Stomach (tissue), 4 donors: ENCODE measurements around the gene MRPL28.

Source experiments
- CTCF ChIP-seq, 7 experiments: fragments of 450-650 bp in 4 of 7; fragments of 200-600 bp in 3 of 7; sonication (generic) in 3 of 7; IDR thresholded peaks; one replicate each; pipeline ENCODE4 v1.5.1; 2016 to 2019; ENCODE audit warnings: antibody characterized with exemption in 7 of 7, control low read depth in 2 of 7, mild to moderate bottlenecking in 1 of 7
- EP300 ChIP-seq: sonication (generic); formaldehyde crosslinking; IDR thresholded peaks from one replicate; pipeline ENCODE4 v1.6.1; 2017; ENCODE audit warnings: antibody characterized with exemption
- POLR2A ChIP-seq, 4 donors: fragments of 450-650 bp; IDR thresholded peaks; one replicate each; pipeline ENCODE4 v1.6.1; 2016; ENCODE audit warnings: antibody characterized with exemption in 4 of 4, control low read depth in 2 of 4, mild to moderate bottlenecking in 1 of 4, moderate library complexity in 1 of 4
- POLR2AphosphoS5 ChIP-seq, 3 donors: sonication (generic); formaldehyde crosslinking; IDR thresholded peaks; one replicate each; pipeline ENCODE4 v1.6.1; 2016; ENCODE audit warnings: antibody characterized with exemption in 3 of 3

DNA sequence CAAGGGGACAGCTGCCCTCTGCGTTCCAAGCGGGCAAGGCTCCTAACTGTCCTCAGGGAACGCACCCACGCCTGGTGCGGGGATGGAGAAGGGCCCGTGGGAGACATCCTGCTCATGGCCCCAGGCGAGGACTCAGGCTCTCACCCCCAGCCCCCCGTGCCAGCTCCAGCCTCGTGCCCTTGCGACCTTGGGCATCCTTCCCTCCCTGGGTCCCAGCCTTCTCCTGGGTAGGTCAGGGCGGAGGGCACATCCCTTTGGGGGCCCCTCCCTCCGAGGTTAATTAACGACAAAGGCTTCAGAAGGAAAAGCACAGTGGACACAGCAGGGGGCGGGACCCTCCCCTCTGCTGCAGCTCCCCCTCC lies 8.5 kb upstream of the MRPL28 start:
- no peak for TF ChIP-seq CTCF (IDR thresholded peaks at IDR 0.05)
- TF ChIP-seq POLR2A (IDR thresholded peaks at IDR 0.05): no peak
- no peak for TF ChIP-seq POLR2AphosphoS5 (IDR thresholded peaks at IDR 0.05)
- no peak for TF ChIP-seq EP300
